ENCODE data around the gene ATP2B2. TPM values are rescaled to one million over a fixed set of nuclear protein-coding genes. Genes with fewer than 3 reads are reported as not detected.

ATP2B2 gene
- total RNA-seq, 1 experiment from 2014 or later = not detected

GRCh38 chr3:10354361-10355015 lies 150.9 kb downstream of the ATP2B2 start:
- H3K9me3 ChIP-seq = no peaks in the 10 kb centered on the region
- H3K4me3 Mint-ChIP-seq (ENCODE audit: unreplicated experiment) = no peak overlapping the region
- ChIA-PET CTCF (no interaction called here), POLR2A (no interaction called here)
- H3K9me3 Mint-ChIP-seq (ENCODE audit: unreplicated experiment) = no peaks in the 10 kb centered on the region
- BruUV-seq (replicated peaks) = no TSS peak
- DNase-seq = no peak
- TF ChIP-seq CTCF (IDR thresholded peaks at IDR 0.05; ENCODE audit: insufficient read depth in 1 of 2, low read depth in 1 of 2, low read length in 1 of 2, severe bottlenecking in 1 of 2, unreplicated experiment in 1 of 2) = no peak
- no peaks in the 10 kb centered on the region for H3K36me3 ChIP-seq (ENCODE audit: control insufficient read depth, insufficient read depth, low read length)
- H3K36me3 Mint-ChIP-seq (ENCODE audit: insufficient read depth, unreplicated experiment) = no peaks in the 10 kb centered on the region
- no peaks in the 10 kb centered on the region for H3K4me1 ChIP-seq
- no peaks in the 10 kb centered on the region for H3K4me1 Mint-ChIP-seq (ENCODE audit: low read depth, unreplicated experiment)
- H3K27me3 Mint-ChIP-seq (ENCODE audit: insufficient read depth, unreplicated experiment) = peaks cover 4% of the 10 kb centered on the region
- intact Hi-C loops (cut with micrococcal nuclease; ENCODE audit: unreplicated experiment) = no loop called here
- no peaks in the 10 kb centered on the region; the same call in 1 of the 2 replicates for H3K27me3 ChIP-seq (replicated peaks; ENCODE audit: control insufficient read depth, insufficient read depth, low read length)
- H3K4me3 ChIP-seq (ENCODE audit: low read depth, low read length) = no peak overlapping the region
- no peak overlapping the region for H3K27ac Mint-ChIP-seq (ENCODE audit: unreplicated experiment)

- H3K36me3 ChIP-seq (ENCODE audit: control insufficient read depth, insufficient read depth, low read length) = no peaks in the 10 kb centered on the region
- H3K9me3 ChIP-seq = no peaks in the 10 kb centered on the region
- ChIA-PET CTCF (no interaction called here), POLR2A (interaction anchor here (0.6 kb wide), 1 partner anchor 239 kb away, joined by 4 read pairs; no protein-coding TSS in a partner anchor)
- BruUV-seq (replicated peaks) = no TSS peak
- Mint-ChIP-seq H3K36me3 (ENCODE audit: insufficient read depth, unreplicated experiment) (no peaks in the 10 kb centered on the region), H3K27ac (ENCODE audit: unreplicated experiment) (no peak overlapping the region), H3K4me1 (ENCODE audit: low read depth, unreplicated experiment) (no peaks in the 10 kb centered on the region), H3K4me3 (ENCODE audit: unreplicated experiment) (no peak overlapping the region), H3K9me3 (ENCODE audit: unreplicated experiment) (no peaks in the 10 kb centered on the region), H3K27me3 (ENCODE audit: insufficient read depth, unreplicated experiment) (peaks cover 4% of the 10 kb centered on the region)
- no peaks in the 10 kb centered on the region; the same call in 1 of the 2 replicates for H3K27me3 ChIP-seq (replicated peaks; ENCODE audit: control insufficient read depth, insufficient read depth, low read length)
- no peak for DNase-seq
- H3K4me1 ChIP-seq = no peaks in the 10 kb centered on the region
- H3K4me3 ChIP-seq (ENCODE audit: low read depth, low read length) = no peak overlapping the region
- no peak for TF ChIP-seq CTCF (IDR thresholded peaks at IDR 0.05; ENCODE audit: insufficient read depth in 1 of 2, low read depth in 1 of 2, low read length in 1 of 2, severe bottlenecking in 1 of 2, unreplicated experiment in 1 of 2)
- intact Hi-C loops (cut with micrococcal nuclease; ENCODE audit: unreplicated experiment) = no loop called here
These were observed 151.6 kb downstream of the ATP2B2 start for GRCh38 chr3:10353661-10354360.

GRCh38 chr3:10353160-10353559 lies 152.2 kb downstream of the ATP2B2 start:
- DNase-seq = no peak
- Mint-ChIP-seq H3K4me1 (ENCODE audit: low read depth, unreplicated experiment) (no peaks in the 10 kb centered on the region), H3K27ac (ENCODE audit: unreplicated experiment) (no peak overlapping the region), H3K4me3 (ENCODE audit: unreplicated experiment) (no peak overlapping the region), H3K9me3 (ENCODE audit: unreplicated experiment) (no peaks in the 10 kb centered on the region), H3K36me3 (ENCODE audit: insufficient read depth, unreplicated experiment) (no peaks in the 10 kb centered on the region), H3K27me3 (ENCODE audit: insufficient read depth, unreplicated experiment) (peaks cover 4% of the 10 kb centered on the region)
- no peak overlapping the region for H3K4me3 ChIP-seq (ENCODE audit: low read depth, low read length)
- POLR2A ChIA-PET = interaction anchor here (0.6 kb wide), 1 partner anchor 238 kb away, joined by 4 read pairs; no protein-coding TSS in a partner anchor
- no TSS peak for BruUV-seq (replicated peaks)
- no peak for TF ChIP-seq CTCF (IDR thresholded peaks at IDR 0.05; ENCODE audit: insufficient read depth in 1 of 2, low read depth in 1 of 2, low read length in 1 of 2, severe bottlenecking in 1 of 2, unreplicated experiment in 1 of 2)
- H3K4me1 ChIP-seq = no peaks in the 10 kb centered on the region
- no peaks in the 10 kb centered on the region for H3K9me3 ChIP-seq
- no peaks in the 10 kb centered on the region for H3K36me3 ChIP-seq (ENCODE audit: control insufficient read depth, insufficient read depth, low read length)
- intact Hi-C loops (cut with micrococcal nuclease; ENCODE audit: unreplicated experiment) = no loop called here
- CTCF ChIA-PET = no interaction called here
- no peaks in the 10 kb centered on the region; the same call in 1 of the 2 replicates for H3K27me3 ChIP-seq (replicated peaks; ENCODE audit: control insufficient read depth, insufficient read depth, low read length)
